IMR-90 (cell line): ENCODE results near the gene ZRSR2. TPM values are rescaled to one million over a fixed set of nuclear protein-coding genes. Genes with fewer than 3 reads are reported as not detected.

ENCODE experiments used
- ATAC-seq: fragments of 200-7000 bp; cut with Tn5 transposase; 2 replicates; pipeline ENCODE4 v1.9.1; 2020; ENCODE audit warnings: low read depth, mild to moderate bottlenecking, moderate library complexity
- BruUV-seq: library from RNA; stranded (reverse); fragments of 400-500 nt; replicated peaks from 2 replicates; lab custom pipeline; 2021; lab: Mats Ljungman, UMichigan
- CTCF ChIA-PET: fragments of 300-600 bp; formaldehyde crosslinking; extraction: SDS; loops from one replicate; lab custom pipeline; 2021; ENCODE audit warnings: antibody characterized with exemption; lab: Yijun Ruan, JAX
- POLR2A ChIA-PET: fragments of 300-600 bp; sonication (Branson Sonifier 250); formaldehyde crosslinking; loops from one replicate; lab custom pipeline; 2022; ENCODE audit warnings: antibody characterized with exemption; ENCODE audit not compliant: unreplicated experiment; lab: Charles Lee
- DNase-seq: peaks from one replicate; pipeline ENCODE4 v3.0.0; 2013
- H2AFZ ChIP-seq: replicated peaks from 2 replicates; pipeline ENCODE3; 2013; ENCODE audit warnings: low read length, mild to moderate bottlenecking; ENCODE audit not compliant: poor library complexity
- H2AK5ac ChIP-seq: 2 replicates; pipeline ENCODE4 v1.6.1; 2013; ENCODE audit warnings: low read depth, low read length, inconsistent platforms
- H2AK9ac ChIP-seq: replicated peaks from 2 replicates; pipeline ENCODE3; 2013; ENCODE audit warnings: mild to moderate bottlenecking, low read depth, low read length, moderate library complexity; ENCODE audit not compliant: poor library complexity
- H2BK120ac ChIP-seq: 2 replicates; pipeline ENCODE4 v1.6.1; 2013; ENCODE audit warnings: low read depth, low read length, inconsistent platforms
- H2BK15ac ChIP-seq: 3 replicates; pipeline ENCODE4 v1.6.1; 2013; ENCODE audit warnings: low read depth, low read length, inconsistent platforms
- H2BK20ac ChIP-seq: 2 replicates; pipeline ENCODE4 v1.6.1; 2013; ENCODE audit warnings: low read depth, mild to moderate bottlenecking, inconsistent platforms, low read length, moderate library complexity
- H2BK5ac ChIP-seq: 2 replicates; pipeline ENCODE4 v1.6.1; 2013; ENCODE audit warnings: mild to moderate bottlenecking, low read depth, low read length, inconsistent platforms; ENCODE audit not compliant: poor library complexity, severe bottlenecking
- H3K14ac ChIP-seq: replicated peaks from 2 replicates; pipeline ENCODE4 v1.6.1; 2013; ENCODE audit warnings: low read depth, low read length, inconsistent platforms
- H3K18ac ChIP-seq: 2 replicates; pipeline ENCODE4 v1.6.1; 2013; ENCODE audit warnings: low read depth, low read length, control low read depth
- H3K23ac ChIP-seq: 2 replicates; pipeline ENCODE4 v1.6.1; 2013; ENCODE audit warnings: low read depth, low read length, inconsistent platforms
- H3K27ac ChIP-seq: 2 replicates; pipeline ENCODE4 v1.5.1; 2013; ENCODE audit warnings: mild to moderate bottlenecking, control low read depth, low read length; ENCODE audit not compliant: insufficient read depth
- H3K27me3 ChIP-seq: 2 replicates; pipeline ENCODE4 v1.6.1; 2013; ENCODE audit warnings: low read length; ENCODE audit not compliant: control insufficient read depth, insufficient read depth
- H3K36me3 ChIP-seq: 2 replicates; pipeline ENCODE4 v1.6.1; 2013; ENCODE audit warnings: low read length, mixed read lengths; ENCODE audit not compliant: control insufficient read depth, insufficient read depth
- H3K4ac ChIP-seq: 2 replicates; pipeline ENCODE4 v1.6.1; 2013; ENCODE audit warnings: low read depth, low read length, inconsistent platforms
- H3K4me1 ChIP-seq: 2 replicates; pipeline ENCODE4 v1.6.1; 2013; ENCODE audit warnings: low read length, mixed read lengths; ENCODE audit not compliant: control insufficient read depth, insufficient read depth
- H3K4me2 ChIP-seq: 2 replicates; pipeline ENCODE4 v1.6.1; 2013; ENCODE audit warnings: low read depth, mild to moderate bottlenecking, control low read depth, low read length, moderate library complexity
- H3K4me3 ChIP-seq: 2 replicates; pipeline ENCODE4 v1.5.1; 2013; ENCODE audit warnings: low read depth, mild to moderate bottlenecking, control low read depth, low read length, moderate library complexity; ENCODE audit not compliant: insufficient read depth
- H3K56ac ChIP-seq: 2 replicates; pipeline ENCODE4 v1.6.1; 2013; ENCODE audit warnings: low read length, inconsistent platforms; ENCODE audit not compliant: insufficient read depth; ENCODE audit errors: extremely low read depth
- H3K79me1 ChIP-seq, 2 experiments: 2 replicates each; pipeline ENCODE4 v1.6.1; 2013; ENCODE audit warnings: low read length in 2 of 2, inconsistent platforms in 1 of 2, low read depth in 1 of 2
- H3K9ac ChIP-seq: 2 replicates; pipeline ENCODE4 v1.6.1; 2013; ENCODE audit warnings: low read depth, low read length, control low read depth
- H3K9me1 ChIP-seq: 2 replicates; pipeline ENCODE4 v1.6.1; 2013; ENCODE audit warnings: low read length, inconsistent platforms; ENCODE audit not compliant: insufficient read depth
- H3K9me3 ChIP-seq: 2 replicates; pipeline ENCODE4 v1.6.1; 2013; ENCODE audit warnings: low read length; ENCODE audit not compliant: control insufficient read depth, insufficient read depth
- H4K20me1 ChIP-seq: 2 replicates; pipeline ENCODE4 v1.6.1; 2013; ENCODE audit warnings: low read length, inconsistent platforms; ENCODE audit not compliant: insufficient read depth
- H4K5ac ChIP-seq: 2 replicates; pipeline ENCODE4 v1.6.1; 2013; ENCODE audit warnings: mild to moderate bottlenecking, low read depth, low read length, control low read depth
- H4K8ac ChIP-seq, 2 experiments: 2 replicates each; pipeline ENCODE4 v1.6.1; 2013; ENCODE audit warnings: low read depth in 2 of 2, low read length in 2 of 2, control low read depth in 1 of 2, inconsistent platforms in 1 of 2
- H4K91ac ChIP-seq: 2 replicates; pipeline ENCODE4 v1.6.1; 2013; ENCODE audit warnings: low read depth, low read length, inconsistent platforms; ENCODE audit not compliant: insufficient read depth
- CEBPB ChIP-seq: IDR thresholded peaks from 2 replicates; pipeline ENCODE4 v1.6.1; 2012; ENCODE audit warnings: low read depth, low read length, improper control_type of control experiment
- FOS ChIP-seq: fragments of 150-350 bp; IDR thresholded peaks from 2 replicates; pipeline ENCODE4 v1.6.1; 2016; ENCODE audit warnings: low read depth, low read length
- MXI1 ChIP-seq: IDR thresholded peaks from 2 replicates; pipeline ENCODE4 v1.6.1; 2012; ENCODE audit warnings: low read depth, mild to moderate bottlenecking, low read length, moderate library complexity, borderline replicate concordance
- NFE2L2 ChIP-seq: fragments of 150-350 bp; IDR thresholded peaks from 2 replicates; pipeline ENCODE4 v1.6.1; 2016; ENCODE audit warnings: low read depth, mild to moderate bottlenecking, low read length
- RAD21 ChIP-seq: IDR thresholded peaks from 2 replicates; pipeline ENCODE4 v1.6.1; 2012; ENCODE audit warnings: low read length, improper control_type of control experiment
- SMC3 ChIP-seq: fragments of 150-350 bp; IDR thresholded peaks from 2 replicates; pipeline ENCODE4 v1.6.1; 2016; ENCODE audit warnings: low read depth, mild to moderate bottlenecking, antibody characterized with exemption, low read length, moderate library complexity
- WGBS, 2 experiments: methylation state at CpG; one replicate each; pipeline versions ENCODE4 v1.1.5 to v1.1.7; 2013; ENCODE audit warnings: missing lambda C conversion rate in 2 of 2; ENCODE audit not compliant: insufficient read length in 1 of 2; ENCODE audit errors: extremely low coverage in 2 of 2; 5-methylcytosine and 5-hydroxymethylcytosine counted together
- dilution Hi-C: fragments of 300-500 bp; cut with HindIII; formaldehyde crosslinking; loops from one replicate; pipeline ENCODE4 v1.14.3; 2018; ENCODE audit warnings: low sequenced_read_pairs; ENCODE audit not compliant: unreplicated experiment
- in situ Hi-C: fragments of 300-500 bp; cut with MboI; formaldehyde crosslinking; loops from 3 replicates; pipeline ENCODE4 v1.14.3; 2019; ENCODE audit warnings: low sequenced_read_pairs, inconsistent platforms, mixed read lengths
- intact Hi-C: fragments of 100-400 bp; cut with micrococcal nuclease; formaldehyde crosslinking; loops from 2 replicates; pipeline ENCODE4 v1.10.0; 2022
- polyA plus RNA-seq, 3 experiments: library from polyadenylated mRNA; depleted of rRNA; stranded (reverse); fragments of >200 nt; gene quantifications; 2 replicates each; pipeline ENCODE4 v1.2.3, GENCODE V29; 2012; ENCODE audit warnings: low replicate concordance in 1 of 3
- total RNA-seq: library from RNA; depleted of rRNA; stranded (reverse); fragments of >200 nt; gene quantifications from 2 replicates; pipeline ENCODE4 v1.2.3, GENCODE V29; 2012
- TF ChIP-seq, protein P1 (sequence below): conservative IDR thresholded peaks from 2 replicates; pipeline ENCODE4 v1.5.1; 2012; ENCODE audit warnings: mild to moderate bottlenecking, low read depth, low read length, improper control_type of control experiment

Gene ZRSR2
- total and polyA plus RNA-seq, 2 of the 4 experiments (the other 2 are of a cell fraction): 4.7 to 11.3 TPM

DNA sequence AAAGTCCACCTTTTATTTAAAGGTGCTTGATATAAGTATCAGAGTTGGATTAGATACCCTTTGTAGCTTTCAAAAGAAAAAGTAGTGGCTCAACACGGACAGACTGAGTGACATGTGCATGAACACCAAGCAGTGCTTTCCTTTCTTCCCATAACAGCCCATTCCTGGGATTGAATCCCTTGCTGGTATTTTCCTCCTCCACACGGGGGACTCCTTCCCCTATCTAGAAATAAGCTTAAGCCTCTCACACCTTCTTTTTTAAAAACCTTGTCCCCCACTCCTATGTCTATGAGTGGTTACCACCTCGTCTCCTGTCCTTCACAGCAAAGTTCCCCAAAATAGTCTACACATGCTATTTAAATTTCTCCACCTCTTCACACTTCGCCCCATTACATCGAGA is 59.3 kb downstream of the ZRSR2 start:
- intact Hi-C loops: loop anchor here (2.0 kb wide), 1 partner anchor 273 kb away; the partner anchor contains the start of gene GRPR
- BruUV-seq: no TSS peak

More for the DNA sequence above, 59.3 kb downstream of the ZRSR2 start:
- no peak overlapping the region for H3K14ac ChIP-seq
- no peak overlapping the region for H2AK5ac ChIP-seq
- no peak overlapping the region for H2BK5ac ChIP-seq
- H4K5ac ChIP-seq: no peak overlapping the region
- in situ Hi-C loops (no loop called here), dilution Hi-C loops (no loop called here)
- H2AK9ac ChIP-seq: no peak overlapping the region
- no peaks in the 10 kb centered on the region; the same call in 1 of the 2 replicates for H4K20me1 ChIP-seq
- no peak overlapping the region for H3K23ac ChIP-seq
- POLR2A ChIA-PET: no interaction called here
- CTCF ChIA-PET: no interaction called here
- no peak overlapping the region for H3K27ac ChIP-seq
- no peak overlapping the region for H3K18ac ChIP-seq
- TF ChIP-seq, protein P1, sequence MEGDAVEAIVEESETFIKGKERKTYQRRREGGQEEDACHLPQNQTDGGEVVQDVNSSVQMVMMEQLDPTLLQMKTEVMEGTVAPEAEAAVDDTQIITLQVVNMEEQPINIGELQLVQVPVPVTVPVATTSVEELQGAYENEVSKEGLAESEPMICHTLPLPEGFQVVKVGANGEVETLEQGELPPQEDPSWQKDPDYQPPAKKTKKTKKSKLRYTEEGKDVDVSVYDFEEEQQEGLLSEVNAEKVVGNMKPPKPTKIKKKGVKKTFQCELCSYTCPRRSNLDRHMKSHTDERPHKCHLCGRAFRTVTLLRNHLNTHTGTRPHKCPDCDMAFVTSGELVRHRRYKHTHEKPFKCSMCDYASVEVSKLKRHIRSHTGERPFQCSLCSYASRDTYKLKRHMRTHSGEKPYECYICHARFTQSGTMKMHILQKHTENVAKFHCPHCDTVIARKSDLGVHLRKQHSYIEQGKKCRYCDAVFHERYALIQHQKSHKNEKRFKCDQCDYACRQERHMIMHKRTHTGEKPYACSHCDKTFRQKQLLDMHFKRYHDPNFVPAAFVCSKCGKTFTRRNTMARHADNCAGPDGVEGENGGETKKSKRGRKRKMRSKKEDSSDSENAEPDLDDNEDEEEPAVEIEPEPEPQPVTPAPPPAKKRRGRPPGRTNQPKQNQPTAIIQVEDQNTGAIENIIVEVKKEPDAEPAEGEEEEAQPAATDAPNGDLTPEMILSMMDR: peak; percentile 41
- TF ChIP-seq MXI1 (no peak), NFE2L2 (no peak), CEBPB (no peak), SMC3 (0 out of 2 replicates have a peak, but pooled peaks have one; percentile 25), FOS (no peak), RAD21 (peak; percentile 46)
- H4K8ac ChIP-seq: no peak overlapping the region
- 93 to 100% methylated on average over 2 of the region's 5 CpGs for WGBS, 2 experiments
- peaks cover 0 to 17% of the 10 kb centered on the region in 2 experiments; a peak in 2 of 4 replicates for H3K79me1 ChIP-seq
- no peak overlapping the region for H3K4ac ChIP-seq
- H3K4me2 ChIP-seq: no peak overlapping the region
- H3K4me1 ChIP-seq: no peaks in the 10 kb centered on the region
- no peak overlapping the region for H2BK20ac ChIP-seq
- H3K36me3 ChIP-seq: peaks cover 2% of the 10 kb centered on the region; the same call in 1 of the 2 replicates
- H3K9me3 ChIP-seq: no peaks in the 10 kb centered on the region
- H2AFZ ChIP-seq: no peak overlapping the region
- H3K27me3 ChIP-seq: peaks cover 2% of the 10 kb centered on the region; the same call in 1 of the 2 replicates
- no peak overlapping the region for H2BK120ac ChIP-seq
- no peak overlapping the region for H2BK15ac ChIP-seq
- no peak overlapping the region for H3K9ac ChIP-seq
- ATAC-seq (peak; percentile 40; the same call in 1 of the 2 replicates), DNase-seq (no peak)
- no peak overlapping the region for H3K4me3 ChIP-seq
- no peak overlapping the region for H3K56ac ChIP-seq
- H4K91ac ChIP-seq: no peak overlapping the region
- H3K9me1 ChIP-seq: no peaks in the 10 kb centered on the region
